ENCODE measurements around the gene SCLY. TPM values are rescaled to one million over a fixed set of nuclear protein-coding genes. Genes with fewer than 3 reads are reported as not detected.

The SCLY gene
- total and polyA plus RNA-seq, 2 of the 13 experiments (the other 11 are each of a cell fraction or from before 2014, with no cell fraction given), result 27.9 to 38.6 TPM

- no peak; the same call in 1 of the 2 replicates for TF ChIP-seq HOXD1 (CRISPR knock-in tag; IDR thresholded peaks at IDR 0.05)
- TF ChIP-seq PRPF4 (IDR thresholded peaks at IDR 0.05; ENCODE audit: low read depth, low read length, poor library complexity, severe bottlenecking), result no peak
- peak in 1 of 2 experiments; percentile 53; a peak in 2 of 4 replicates for TF ChIP-seq REST (IDR thresholded peaks at IDR 0.05; ENCODE audit: borderline replicate concordance in 1 of 2, low read depth in 1 of 2, low read length in 2 of 2)
- TF ChIP-seq ASH2L (IDR thresholded peaks at IDR 0.05; ENCODE audit: insufficient read length, low read depth, low read length), result peak; percentile 96
- no peak for TF ChIP-seq TEAD2 (CRISPR knock-in tag; IDR thresholded peaks at IDR 0.05)
- TF ChIP-seq ZNF816 (CRISPR knock-in tag; IDR thresholded peaks at IDR 0.05; ENCODE audit: borderline replicate concordance), result peak; percentile 62; the same call in 1 of the 2 replicates
- TF ChIP-seq ZNF577 (CRISPR knock-in tag; IDR thresholded peaks at IDR 0.05; ENCODE audit: borderline replicate concordance, low read depth), result no peak
- peak; percentile 86; the same call in 1 of the 2 replicates for TF ChIP-seq CSRNP1 (CRISPR knock-in tag; IDR thresholded peaks at IDR 0.05)
- 0 out of 2 replicates have a peak, but pooled peaks have one; percentile 14 for TF ChIP-seq ZNF746 (CRISPR knock-in tag; IDR thresholded peaks at IDR 0.05)
- peak; percentile 85; the same call in 1 of the 2 replicates for TF ChIP-seq ZBTB20 (CRISPR knock-in tag; IDR thresholded peaks at IDR 0.05; ENCODE audit: borderline replicate concordance, low read depth)
- peak; percentile 87 for TF ChIP-seq ZNF598 (CRISPR knock-in tag; IDR thresholded peaks at IDR 0.05; ENCODE audit: borderline replicate concordance)
- TF ChIP-seq ZNF687 (CRISPR knock-in tag; IDR thresholded peaks at IDR 0.05), result peak; percentile 97
- no peak for TF ChIP-seq SMC3 (IDR thresholded peaks at IDR 0.05; ENCODE audit: low read length)
- peak; percentile 82; the same call in 1 of the 2 replicates for TF ChIP-seq MTERF4 (CRISPR knock-in tag; IDR thresholded peaks at IDR 0.05)
- no peak for TF ChIP-seq TBP (CRISPR knock-in tag; IDR thresholded peaks at IDR 0.05)
- TF ChIP-seq EED (CRISPR knock-in tag; IDR thresholded peaks at IDR 0.05), result no peak; the same call in 1 of the 2 replicates
- TF ChIP-seq ZNF549 (CRISPR knock-in tag; IDR thresholded peaks at IDR 0.05), result no peak
- no peak for TF ChIP-seq CCAR2 (optimal IDR thresholded peaks at IDR 0.05; ENCODE audit: low read depth, low read length)
Observed at GRCh38 chr2:238060542-238061314, at the start of gene SCLY (continued).
